BJ (cell line): ENCODE data around the gene EXOC6B. TPM values are rescaled to one million over a fixed set of nuclear protein-coding genes. Genes with fewer than 3 reads are reported as not detected.

Source experiments
- CTCF ChIA-PET: fragments of 350-600 bp; formaldehyde crosslinking; extraction: SDS; loops from one replicate; lab custom pipeline; 2021; ENCODE audit warnings: antibody characterized with exemption, inconsistent platforms; lab: Yijun Ruan, JAX
- POLR2A ChIA-PET: fragments of 300-600 bp; sonication (Branson Sonifier 250); formaldehyde crosslinking; extraction: SDS; loops from one replicate; lab custom pipeline; 2021; ENCODE audit warnings: antibody characterized with exemption; lab: Charles Lee
- DNase-seq: peaks from one replicate; pipeline ENCODE4 v3.0.0-alpha.2; 2011; ENCODE audit warnings: low read depth
- H3K27me3 ChIP-seq: 2 replicates; pipeline ENCODE4 v1.6.0; 2011; ENCODE audit warnings: low read length; ENCODE audit not compliant: control insufficient read depth, insufficient read depth
- H3K36me3 ChIP-seq: 2 replicates; pipeline ENCODE4 v1.5.1; 2011; ENCODE audit warnings: low read length; ENCODE audit not compliant: control insufficient read depth, insufficient read depth
- H3K4me3 ChIP-seq: 2 replicates; pipeline ENCODE4 v1.5.1; 2011; ENCODE audit warnings: low read depth, mild to moderate bottlenecking, control low read depth, low read length
- CTCF ChIP-seq: IDR thresholded peaks from 2 replicates; pipeline ENCODE4 v1.5.1; 2011; ENCODE audit warnings: low read depth, mild to moderate bottlenecking, control low read depth, inconsistent platforms, low read length, moderate library complexity; ENCODE audit not compliant: insufficient read depth
- polyA plus RNA-seq: library from polyadenylated mRNA; depleted of rRNA; stranded (reverse); fragments of >200 nt; gene quantifications from 2 replicates; pipeline ENCODE4 v1.2.3, GENCODE V29; 2011

The EXOC6B gene
- polyA plus RNA-seq, 1 experiment = 15.5 TPM

- no peak for TF ChIP-seq CTCF
- no peaks in the 10 kb centered on the region for H3K36me3 ChIP-seq
- no peaks in the 10 kb centered on the region for H3K27me3 ChIP-seq
- H3K4me3 ChIP-seq = peak overlapping the region; percentile 83
- ChIA-PET POLR2A (no interaction called here), CTCF (interaction anchor here (0.7 kb wide), 1 partner anchor 38 kb away, joined by 3 read pairs; no protein-coding TSS in a partner anchor)
- no peak for DNase-seq
These were observed 1.5 kb downstream of the EXOC6B start for GRCh38 chr2:72824224-72824842.

GRCh38 chr2:72822794-72823193, 3.0 kb downstream of the EXOC6B start:
- no peaks in the 10 kb centered on the region for H3K27me3 ChIP-seq
- ChIA-PET CTCF (interaction anchor here (0.6 to 0.9 kb wide), 2 partner anchors 37 to 40 kb away, joined by 3 to 4 read pairs; no protein-coding TSS in a partner anchor), POLR2A (no interaction called here)
- no peak for TF ChIP-seq CTCF
- H3K4me3 ChIP-seq = no peak overlapping the region
- DNase-seq = no peak
- H3K36me3 ChIP-seq = no peaks in the 10 kb centered on the region

- DNase-seq = no peak
- POLR2A ChIA-PET = no interaction called here
- Histone ChIP-seq H3K27me3 (no peaks in the 10 kb centered on the region), H3K36me3 (no peaks in the 10 kb centered on the region), H3K4me3 (no peak overlapping the region)
- CTCF ChIA-PET = no interaction called here
- TF ChIP-seq CTCF = no peak
These were observed 3.9 kb downstream of the EXOC6B start for GRCh38 chr2:72821983-72822382.

- H3K36me3 ChIP-seq = no peaks in the 10 kb centered on the region
- CTCF ChIA-PET = no interaction called here
- no peaks in the 10 kb centered on the region for H3K27me3 ChIP-seq
- TF ChIP-seq CTCF = no peak
- DNase-seq = no peak
- POLR2A ChIA-PET = no interaction called here
- no peak overlapping the region for H3K4me3 ChIP-seq
These were observed 4.7 kb downstream of the EXOC6B start for GRCh38 chr2:72821118-72821517.

- H3K27me3 ChIP-seq = no peaks in the 10 kb centered on the region
- ChIA-PET CTCF (no interaction called here), POLR2A (no interaction called here)
- no peaks in the 10 kb centered on the region for H3K36me3 ChIP-seq
- no peak for TF ChIP-seq CTCF
- no peak for DNase-seq
- no peak overlapping the region for H3K4me3 ChIP-seq
These were observed 6.3 kb downstream of the EXOC6B start for GRCh38 chr2:72819501-72819900.
